K562 (cell line): ENCODE measurements around the gene AK2. TPM values are rescaled to one million over a fixed set of nuclear protein-coding genes. Genes with fewer than 3 reads are reported as not detected.

Experiments
- ATAC-seq: fragments of 200-7000 bp; cut with Tn5 transposase; 3 replicates; pipeline ENCODE4 v1.9.1; 2020; ENCODE audit warnings: moderate library complexity
- BruUV-seq: library from RNA; stranded (reverse); fragments of 400-500 nt; replicated peaks from 2 replicates; lab custom pipeline; 2021; lab: Mats Ljungman, UMichigan
- CTCF ChIA-PET: fragments of 300-600 bp; formaldehyde crosslinking; extraction: SDS; loops from one replicate; lab custom pipeline; 2021; ENCODE audit warnings: low intra/inter-chr PET ratio; lab: Yijun Ruan, JAX
- POLR2A ChIA-PET: fragments of 300-600, 350-650 bp; sonication (Branson Sonifier 250); formaldehyde crosslinking; extraction: SDS; loops from one replicate; lab custom pipeline; 2021; ENCODE audit warnings: antibody characterized with exemption, inconsistent platforms; lab: Yijun Ruan, JAX
- DNase-seq, 4 experiments: peaks; one replicate each; pipeline versions ENCODE4 v3.0.0 to v3.0.0-alpha.2; 2011 to 2018; ENCODE audit warnings: low spot score in 3 of 4, mixed read lengths in 3 of 4; ENCODE audit errors: extremely low read depth in 1 of 4
- FAIRE-seq: peaks from 2 replicates; lab custom pipeline; 2011; peaks lifted over from hg19 to GRCh38; lab: Jason Lieb, UNC
- H2AFZ ChIP-seq: 2 replicates; pipeline ENCODE4 v1.6.0; 2011; ENCODE audit warnings: low read depth, low read length, control low read depth, inconsistent platforms
- H3K27ac ChIP-seq: fragments of 200-600 bp; 3 replicates; pipeline ENCODE4 v1.8.0; 2011; ENCODE audit warnings: low read depth, mild to moderate bottlenecking, control low read depth, inconsistent platforms, low read length, moderate library complexity, mixed read lengths; ENCODE audit errors: extremely low read depth
- H3K27me3 ChIP-seq, 2 experiments: fragments of 300-600 bp in 1 of 2; 2 replicates in 1 of 2; 3 replicates in 1 of 2; pipeline versions ENCODE4 v1.6.0 to v1.8.0; 2011; ENCODE audit warnings: inconsistent platforms in 2 of 2, low read length in 2 of 2, mild to moderate bottlenecking in 1 of 2, mixed read lengths in 1 of 2, moderate library complexity in 1 of 2; ENCODE audit not compliant: control insufficient read depth in 2 of 2, insufficient read depth in 2 of 2
- H3K36me3 ChIP-seq: fragments of 300-600 bp; 3 replicates; pipeline ENCODE4 v1.8.0; 2011; ENCODE audit warnings: mild to moderate bottlenecking, low read length, inconsistent platforms; ENCODE audit not compliant: control insufficient read depth, insufficient read depth
- H3K4me1 ChIP-seq, 2 experiments: fragments of 200-600 bp in 1 of 2; replicated peaks in 1 of 2; 2 replicates in 1 of 2; 3 replicates in 1 of 2; pipeline versions ENCODE4 v1.5.1 to v1.8.0; 2011; ENCODE audit warnings: inconsistent platforms in 2 of 2, low read length in 2 of 2, mild to moderate bottlenecking in 1 of 2, mixed read lengths in 1 of 2, moderate library complexity in 1 of 2; ENCODE audit not compliant: control insufficient read depth in 2 of 2, insufficient read depth in 2 of 2
- H3K4me2 ChIP-seq: 2 replicates; pipeline ENCODE4 v1.6.1; 2011; ENCODE audit warnings: low read length, control low read depth, inconsistent platforms, mixed read lengths; ENCODE audit not compliant: insufficient read depth
- H3K4me3 ChIP-seq: fragments of 200-600 bp; sonication (generic), shearing (Covaris generic); 2 replicates; pipeline ENCODE4 v1.5.1; 2016; ENCODE audit warnings: control low read depth, inconsistent platforms
- H3K79me2 ChIP-seq: fragments of 200-600 bp; 3 replicates; pipeline ENCODE4 v1.8.0; 2011; ENCODE audit warnings: low read length, inconsistent platforms; ENCODE audit not compliant: control insufficient read depth, insufficient read depth
- H3K9ac ChIP-seq, 2 experiments: 2 replicates each; pipeline versions ENCODE4 v1.6.0 to v1.6.1; 2011; ENCODE audit warnings: low read depth in 2 of 2, low read length in 2 of 2, control low read depth in 1 of 2, inconsistent platforms in 1 of 2, mild to moderate bottlenecking in 1 of 2, mixed read lengths in 1 of 2; ENCODE audit not compliant: insufficient read depth in 1 of 2
- H3K9me1 ChIP-seq: one replicate; pipeline ENCODE4 v1.6.0; 2011; ENCODE audit warnings: inconsistent platforms, mild to moderate bottlenecking, low read length, moderate library complexity; ENCODE audit not compliant: control insufficient read depth, insufficient read depth
- H3K9me3 ChIP-seq: replicated peaks from 2 replicates; pipeline ENCODE4 v1.5.1; 2011; ENCODE audit warnings: low read depth, low read length, inconsistent platforms; ENCODE audit not compliant: control insufficient read depth, insufficient read depth
- H4K20me1 ChIP-seq: replicated peaks from 2 replicates; pipeline ENCODE4 v1.6.1; 2011; ENCODE audit warnings: low read length, inconsistent platforms, mixed read lengths; ENCODE audit not compliant: control insufficient read depth, insufficient read depth
- C11orf30 ChIP-seq: fragments of 450-650 bp; IDR thresholded peaks from 2 replicates; pipeline ENCODE4 v1.6.1; 2016; ENCODE audit warnings: low read depth, mild to moderate bottlenecking
- EP300 ChIP-seq: IDR thresholded peaks from 2 replicates; pipeline ENCODE4 v1.6.1; 2012; ENCODE audit warnings: low read length, improper control_type of control experiment
- FOXP4 ChIP-seq: sonication (generic); formaldehyde crosslinking; IDR thresholded peaks from 2 replicates; pipeline ENCODE4 v1.8.0; 2022; ENCODE audit warnings: mild to moderate bottlenecking, missing genetic modification reagents, borderline replicate concordance
- GATA2 ChIP-seq: sonication (generic); formaldehyde crosslinking; IDR thresholded peaks from 2 replicates; pipeline ENCODE4 v1.4.0; 2020; ENCODE audit warnings: mild to moderate bottlenecking, missing genetic modification reagents
- JUN ChIP-seq, 2 experiments: sonication (generic) in 1 of 2; formaldehyde crosslinking in 1 of 2; IDR thresholded peaks; 2 replicates each; pipeline versions ENCODE4 v1.6.1 to v1.8.0; 2012 to 2022; ENCODE audit warnings: borderline replicate concordance in 2 of 2, mild to moderate bottlenecking in 2 of 2, improper control_type of control experiment in 1 of 2, low read depth in 1 of 2, low read length in 1 of 2, missing genetic modification reagents in 1 of 2
- ZBTB17 ChIP-seq: fragments of 450-650 bp; formaldehyde crosslinking; IDR thresholded peaks from 2 replicates; pipeline ENCODE4 v1.4.0; 2020; ENCODE audit warnings: mild to moderate bottlenecking
- WGBS: fragments of 100-300 bp; shearing (Covaris generic); methylation state at CpG from one replicate; pipeline ENCODE4 v1.1.6; 2016; ENCODE audit warnings: low coverage, mixed read lengths; ENCODE audit not compliant: insufficient coverage; ENCODE audit errors: missing lambda C conversion rate; 5-methylcytosine and 5-hydroxymethylcytosine counted together
- in situ Hi-C: fragments of 300-500 bp; cut with MboI; formaldehyde crosslinking; loops from 4 replicates; pipeline ENCODE4 v1.15.0; 2018; ENCODE audit warnings: inconsistent platforms, mixed read lengths
- intact Hi-C: fragments of 100-400 bp; cut with micrococcal nuclease; formaldehyde crosslinking; loops from 2 replicates; pipeline ENCODE4 v1.14.2; 2022
- polyA plus RNA-seq, 8 experiments: library from polyadenylated mRNA; depleted of rRNA in 4 of 8; stranded (reverse) in 5 of 8; unstranded in 3 of 8; fragments of >200 nt; fragmentation: Nextera tagmentation in 2 of 8; fragmentation: Illumina TruSeq in 1 of 8; extraction: Ambion mirVana in 2 of 8; extraction: Trizol in 1 of 8; gene quantifications; 2 replicates each; pipeline versions ENCODE4 v1.2.1 to v1.2.3, GENCODE V29; 2011 to 2014; ENCODE audit warnings: inconsistent platforms in 1 of 8, missing spikeins in 1 of 8
- total RNA-seq, 7 experiments: library from RNA; depleted of rRNA in 6 of 7; stranded (reverse); fragments of >200 nt in 6 of 7; fragmentation: Illumina TruSeq in 2 of 7; extraction: Trizol in 2 of 7; gene quantifications; 2 replicates each; pipeline versions ENCODE4 v1.2.1 to v1.2.3, GENCODE V29; 2011 to 2021; ENCODE audit warnings: low replicate concordance in 1 of 7

Gene AK2
- total and polyA plus RNA-seq, 9 of the 15 experiments (the other 6 are each of a cell fraction or from before 2014, with no cell fraction given): 105 to 1,050 (median 509) TPM

GRCh38 chr1:32991819-32992488 is 44.7 kb downstream of the AK2 start:
- no peak overlapping the region for H3K4me2 ChIP-seq
- intact Hi-C loops (no loop called here), in situ Hi-C loops (no loop called here)
- FAIRE-seq (no peak), DNase-seq (no peak), ATAC-seq (no peak)
- H3K9me3 ChIP-seq: no peaks in the 10 kb centered on the region
- POLR2A ChIA-PET: interaction anchor here (0.6 to 7.1 kb wide), 9 partner anchors 8 to 175 kb away, joined by 3 to 95 read pairs (median 5); partner anchors contain the start of gene RNF19B
- peak overlapping the region in 1 of 2 experiments; percentile 26; a peak in 1 of 4 replicates for H3K9ac ChIP-seq
- H2AFZ ChIP-seq: no peak overlapping the region
- 68% methylated on average over 9 of the region's 9 CpGs for WGBS
- no peaks in the 10 kb centered on the region for H3K79me2 ChIP-seq
- no TSS peak for BruUV-seq
- no peaks in the 10 kb centered on the region for H3K27me3 ChIP-seq
- 0 out of 2 replicates have a peak, but pooled peaks have one; percentile 14 for TF ChIP-seq FOXP4 (CRISPR knock-in tag)
- no peak for TF ChIP-seq GATA2 (CRISPR knock-in tag)
- no peak for TF ChIP-seq ZBTB17 (CRISPR knock-in tag)
- TF ChIP-seq C11orf30: no peak
- no peak for TF ChIP-seq JUN (IDR thresholded peaks at IDR 0.05; ENCODE audit: borderline replicate concordance, low read depth, low read length)
- no peak for TF ChIP-seq JUN (CRISPR knock-in tag; IDR thresholded peaks at IDR 0.05; ENCODE audit: borderline replicate concordance)
- no peak for TF ChIP-seq EP300
- TF ChIP-seq, all 486 proteins: peak for 1
- Histone ChIP-seq H3K36me3 (no peaks in the 10 kb centered on the region), H3K4me3 (no peak overlapping the region), H4K20me1 (no peaks in the 10 kb centered on the region; the same call in 1 of the 2 replicates), H3K9me1 (no peaks in the 10 kb centered on the region), H3K4me1 (peaks cover 15 to 22% of the 10 kb centered on the region in 2 experiments), H3K27ac (no peak overlapping the region)
- CTCF ChIA-PET: no interaction called here
